IMR-90 (cell line): ENCODE data around the gene UTP14A. TPM values are rescaled to one million over a fixed set of nuclear protein-coding genes. Genes with fewer than 3 reads are reported as not detected.

Experiments
- ATAC-seq: fragments of 200-7000 bp; cut with Tn5 transposase; 2 replicates; pipeline ENCODE4 v1.9.1; 2020; ENCODE audit warnings: low read depth, mild to moderate bottlenecking, moderate library complexity
- BruUV-seq: library from RNA; stranded (reverse); fragments of 400-500 nt; replicated peaks from 2 replicates; lab custom pipeline; 2021; lab: Mats Ljungman, UMichigan
- CTCF ChIA-PET: fragments of 300-600 bp; formaldehyde crosslinking; extraction: SDS; loops from one replicate; lab custom pipeline; 2021; ENCODE audit warnings: antibody characterized with exemption; lab: Yijun Ruan, JAX
- POLR2A ChIA-PET: fragments of 300-600 bp; sonication (Branson Sonifier 250); formaldehyde crosslinking; loops from one replicate; lab custom pipeline; 2022; ENCODE audit warnings: antibody characterized with exemption; ENCODE audit not compliant: unreplicated experiment; lab: Charles Lee
- DNase-seq: peaks from one replicate; pipeline ENCODE4 v3.0.0; 2013
- H2AFZ ChIP-seq: replicated peaks from 2 replicates; pipeline ENCODE3; 2013; ENCODE audit warnings: low read length, mild to moderate bottlenecking; ENCODE audit not compliant: poor library complexity
- H2AK5ac ChIP-seq: 2 replicates; pipeline ENCODE4 v1.6.1; 2013; ENCODE audit warnings: low read depth, low read length, inconsistent platforms
- H2AK9ac ChIP-seq: replicated peaks from 2 replicates; pipeline ENCODE3; 2013; ENCODE audit warnings: mild to moderate bottlenecking, low read depth, low read length, moderate library complexity; ENCODE audit not compliant: poor library complexity
- H2BK120ac ChIP-seq: 2 replicates; pipeline ENCODE4 v1.6.1; 2013; ENCODE audit warnings: low read depth, low read length, inconsistent platforms
- H2BK15ac ChIP-seq: 3 replicates; pipeline ENCODE4 v1.6.1; 2013; ENCODE audit warnings: low read depth, low read length, inconsistent platforms
- H2BK20ac ChIP-seq: 2 replicates; pipeline ENCODE4 v1.6.1; 2013; ENCODE audit warnings: low read depth, mild to moderate bottlenecking, inconsistent platforms, low read length, moderate library complexity
- H2BK5ac ChIP-seq: 2 replicates; pipeline ENCODE4 v1.6.1; 2013; ENCODE audit warnings: mild to moderate bottlenecking, low read depth, low read length, inconsistent platforms; ENCODE audit not compliant: poor library complexity, severe bottlenecking
- H3K14ac ChIP-seq: replicated peaks from 2 replicates; pipeline ENCODE4 v1.6.1; 2013; ENCODE audit warnings: low read depth, low read length, inconsistent platforms
- H3K18ac ChIP-seq: 2 replicates; pipeline ENCODE4 v1.6.1; 2013; ENCODE audit warnings: low read depth, low read length, control low read depth
- H3K23ac ChIP-seq: 2 replicates; pipeline ENCODE4 v1.6.1; 2013; ENCODE audit warnings: low read depth, low read length, inconsistent platforms
- H3K27ac ChIP-seq: 2 replicates; pipeline ENCODE4 v1.5.1; 2013; ENCODE audit warnings: mild to moderate bottlenecking, control low read depth, low read length; ENCODE audit not compliant: insufficient read depth
- H3K27me3 ChIP-seq: 2 replicates; pipeline ENCODE4 v1.6.1; 2013; ENCODE audit warnings: low read length; ENCODE audit not compliant: control insufficient read depth, insufficient read depth
- H3K36me3 ChIP-seq: 2 replicates; pipeline ENCODE4 v1.6.1; 2013; ENCODE audit warnings: low read length, mixed read lengths; ENCODE audit not compliant: control insufficient read depth, insufficient read depth
- H3K4ac ChIP-seq: 2 replicates; pipeline ENCODE4 v1.6.1; 2013; ENCODE audit warnings: low read depth, low read length, inconsistent platforms
- H3K4me1 ChIP-seq: 2 replicates; pipeline ENCODE4 v1.6.1; 2013; ENCODE audit warnings: low read length, mixed read lengths; ENCODE audit not compliant: control insufficient read depth, insufficient read depth
- H3K4me2 ChIP-seq: 2 replicates; pipeline ENCODE4 v1.6.1; 2013; ENCODE audit warnings: low read depth, mild to moderate bottlenecking, control low read depth, low read length, moderate library complexity
- H3K4me3 ChIP-seq: 2 replicates; pipeline ENCODE4 v1.5.1; 2013; ENCODE audit warnings: low read depth, mild to moderate bottlenecking, control low read depth, low read length, moderate library complexity; ENCODE audit not compliant: insufficient read depth
- H3K56ac ChIP-seq: 2 replicates; pipeline ENCODE4 v1.6.1; 2013; ENCODE audit warnings: low read length, inconsistent platforms; ENCODE audit not compliant: insufficient read depth; ENCODE audit errors: extremely low read depth
- H3K79me1 ChIP-seq, 2 experiments: 2 replicates each; pipeline ENCODE4 v1.6.1; 2013; ENCODE audit warnings: low read length in 2 of 2, inconsistent platforms in 1 of 2, low read depth in 1 of 2
- H3K9ac ChIP-seq: 2 replicates; pipeline ENCODE4 v1.6.1; 2013; ENCODE audit warnings: low read depth, low read length, control low read depth
- H3K9me1 ChIP-seq: 2 replicates; pipeline ENCODE4 v1.6.1; 2013; ENCODE audit warnings: low read length, inconsistent platforms; ENCODE audit not compliant: insufficient read depth
- H3K9me3 ChIP-seq: 2 replicates; pipeline ENCODE4 v1.6.1; 2013; ENCODE audit warnings: low read length; ENCODE audit not compliant: control insufficient read depth, insufficient read depth
- H4K20me1 ChIP-seq: 2 replicates; pipeline ENCODE4 v1.6.1; 2013; ENCODE audit warnings: low read length, inconsistent platforms; ENCODE audit not compliant: insufficient read depth
- H4K5ac ChIP-seq: 2 replicates; pipeline ENCODE4 v1.6.1; 2013; ENCODE audit warnings: mild to moderate bottlenecking, low read depth, low read length, control low read depth
- H4K8ac ChIP-seq, 2 experiments: 2 replicates each; pipeline ENCODE4 v1.6.1; 2013; ENCODE audit warnings: low read depth in 2 of 2, low read length in 2 of 2, control low read depth in 1 of 2, inconsistent platforms in 1 of 2
- H4K91ac ChIP-seq: 2 replicates; pipeline ENCODE4 v1.6.1; 2013; ENCODE audit warnings: low read depth, low read length, inconsistent platforms; ENCODE audit not compliant: insufficient read depth
- BHLHE40 ChIP-seq: fragments of 150-350 bp; IDR thresholded peaks from 2 replicates; pipeline ENCODE4 v1.6.1; 2016; ENCODE audit warnings: mild to moderate bottlenecking, low read depth, low read length
- CEBPB ChIP-seq: IDR thresholded peaks from 2 replicates; pipeline ENCODE4 v1.6.1; 2012; ENCODE audit warnings: low read depth, low read length, improper control_type of control experiment
- ELK1 ChIP-seq: fragments of 150-350 bp; IDR thresholded peaks from 2 replicates; pipeline ENCODE4 v1.6.1; 2016; ENCODE audit warnings: low read depth, mild to moderate bottlenecking, low read length, moderate library complexity, borderline replicate concordance
- FOS ChIP-seq: fragments of 150-350 bp; IDR thresholded peaks from 2 replicates; pipeline ENCODE4 v1.6.1; 2016; ENCODE audit warnings: low read depth, low read length
- MAFK ChIP-seq: IDR thresholded peaks from 2 replicates; pipeline ENCODE4 v1.6.1; 2012; ENCODE audit warnings: low read depth, low read length, improper control_type of control experiment
- MAZ ChIP-seq: IDR thresholded peaks from 2 replicates; pipeline ENCODE4 v1.6.1; 2012; ENCODE audit warnings: low read depth, mild to moderate bottlenecking, low read length, improper control_type of control experiment, moderate library complexity, borderline replicate concordance
- NFE2L2 ChIP-seq: fragments of 150-350 bp; IDR thresholded peaks from 2 replicates; pipeline ENCODE4 v1.6.1; 2016; ENCODE audit warnings: low read depth, mild to moderate bottlenecking, low read length
- RAD21 ChIP-seq: IDR thresholded peaks from 2 replicates; pipeline ENCODE4 v1.6.1; 2012; ENCODE audit warnings: low read length, improper control_type of control experiment
- RFX5 ChIP-seq: IDR thresholded peaks from 2 replicates; pipeline ENCODE4 v1.8.0; 2012; ENCODE audit warnings: low read depth, mild to moderate bottlenecking, low read length, moderate library complexity
- SMC3 ChIP-seq: fragments of 150-350 bp; IDR thresholded peaks from 2 replicates; pipeline ENCODE4 v1.6.1; 2016; ENCODE audit warnings: low read depth, mild to moderate bottlenecking, antibody characterized with exemption, low read length, moderate library complexity
- USF2 ChIP-seq: fragments of 150-350 bp; IDR thresholded peaks from 2 replicates; pipeline ENCODE4 v1.6.1; 2017; ENCODE audit warnings: mild to moderate bottlenecking, antibody characterized with exemption, low read length, low read depth
- WGBS, 2 experiments: methylation state at CpG; one replicate each; pipeline versions ENCODE4 v1.1.5 to v1.1.7; 2013; ENCODE audit warnings: missing lambda C conversion rate in 2 of 2; ENCODE audit not compliant: insufficient read length in 1 of 2; ENCODE audit errors: extremely low coverage in 2 of 2; 5-methylcytosine and 5-hydroxymethylcytosine counted together
- dilution Hi-C: fragments of 300-500 bp; cut with HindIII; formaldehyde crosslinking; loops from one replicate; pipeline ENCODE4 v1.14.3; 2018; ENCODE audit warnings: low sequenced_read_pairs; ENCODE audit not compliant: unreplicated experiment
- in situ Hi-C: fragments of 300-500 bp; cut with MboI; formaldehyde crosslinking; loops from 3 replicates; pipeline ENCODE4 v1.14.3; 2019; ENCODE audit warnings: low sequenced_read_pairs, inconsistent platforms, mixed read lengths
- intact Hi-C: fragments of 100-400 bp; cut with micrococcal nuclease; formaldehyde crosslinking; loops from 2 replicates; pipeline ENCODE4 v1.10.0; 2022
- polyA plus RNA-seq, 3 experiments: library from polyadenylated mRNA; depleted of rRNA; stranded (reverse); fragments of >200 nt; gene quantifications; 2 replicates each; pipeline ENCODE4 v1.2.3, GENCODE V29; 2012; ENCODE audit warnings: low replicate concordance in 1 of 3
- total RNA-seq: library from RNA; depleted of rRNA; stranded (reverse); fragments of >200 nt; gene quantifications from 2 replicates; pipeline ENCODE4 v1.2.3, GENCODE V29; 2012

The UTP14A gene
- total and polyA plus RNA-seq, 2 of the 4 experiments (the other 2 are of a cell fraction), result 13.8 to 15.2 TPM

GRCh38 chrX:129900054-129900453 lies 5.9 kb upstream of the UTP14A start:
- Histone ChIP-seq H3K9ac (no peak overlapping the region), H3K4me1 (no peaks in the 10 kb centered on the region), H2AFZ (no peak overlapping the region), H4K91ac (no peak overlapping the region), H3K27me3 (no peaks in the 10 kb centered on the region; the same call in 1 of the 2 replicates), H2BK5ac (no peak overlapping the region), H2AK5ac (no peak overlapping the region), H4K5ac (no peak overlapping the region), H3K9me3 (no peaks in the 10 kb centered on the region), H4K20me1 (no peaks in the 10 kb centered on the region), H3K23ac (no peak overlapping the region), H2BK20ac (no peak overlapping the region), H3K14ac (no peak overlapping the region), H3K4me2 (no peak overlapping the region), H3K18ac (no peak overlapping the region), H3K4me3 (no peak overlapping the region), H3K27ac (no peak overlapping the region), H3K79me1 (no peaks in the 10 kb centered on the region), H3K9me1 (no peaks in the 10 kb centered on the region), H3K56ac (no peak overlapping the region), H3K36me3 (no peaks in the 10 kb centered on the region), H2BK15ac (no peak overlapping the region), H2BK120ac (no peak overlapping the region), H2AK9ac (no peak overlapping the region), H4K8ac (no peak overlapping the region), H3K4ac (no peak overlapping the region)
- in situ Hi-C loops, result no loop called here
- ATAC-seq (no peak), DNase-seq (no peak)
- no CpG with 5 or more reads among the region's 6 CpGs for WGBS, 2 experiments
- intact Hi-C loops, result no loop called here
- dilution Hi-C loops, result no loop called here
- no TSS peak for BruUV-seq
- ChIA-PET CTCF (no interaction called here), POLR2A (no interaction called here)
- TF ChIP-seq CEBPB, result no peak
- TF ChIP-seq USF2, result no peak
- TF ChIP-seq SMC3, result no peak
- no peak for TF ChIP-seq MAZ
- no peak for TF ChIP-seq MAFK
- TF ChIP-seq FOS, result no peak
- no peak for TF ChIP-seq BHLHE40
- no peak for TF ChIP-seq RFX5
- no peak for TF ChIP-seq ELK1
- no peak for TF ChIP-seq NFE2L2
- TF ChIP-seq RAD21, result no peak
